HepG2 (cell line): ENCODE measurements around the gene KRTAP10-8.

ENCODE experiments used
- DZIP1 ChIP-seq: sonication (generic); formaldehyde crosslinking; IDR thresholded peaks from 2 replicates; pipeline ENCODE4 v1.5.0; 2020; ENCODE audit warnings: mild to moderate bottlenecking, missing genetic modification reagents
- GABPA ChIP-seq, 2 experiments: IDR thresholded peaks; 2 replicates each; pipeline ENCODE4 v1.6.1; 2011 to 2016; ENCODE audit warnings: low read depth in 2 of 2, low read length in 1 of 2, missing biosample characterization in 1 of 2, missing genetic modification characterization in 1 of 2
- MXI1 ChIP-seq: IDR thresholded peaks from 3 replicates; pipeline ENCODE4 v1.6.1; 2012; ENCODE audit warnings: low read depth, low read length, inconsistent platforms, borderline replicate concordance
- RARA ChIP-seq: IDR thresholded peaks from 2 replicates; pipeline ENCODE4 v1.6.1; 2016; ENCODE audit warnings: missing genetic modification reagents, missing compliant biosample characterization
- SCMH1 ChIP-seq: sonication (generic); formaldehyde crosslinking; IDR thresholded peaks from 2 replicates; pipeline ENCODE4 v1.9.0; 2021; ENCODE audit warnings: missing genetic modification reagents, mild to moderate bottlenecking, borderline replicate concordance
- SIN3A ChIP-seq: IDR thresholded peaks from 2 replicates; pipeline ENCODE4 v1.6.1; 2011; ENCODE audit warnings: low read depth, mild to moderate bottlenecking, control low read depth, low read length, borderline replicate concordance
- SKIL ChIP-seq: sonication (generic); formaldehyde crosslinking; IDR thresholded peaks from 2 replicates; pipeline ENCODE4 v1.8.0; 2022; ENCODE audit warnings: missing genetic modification reagents, mild to moderate bottlenecking, moderate library complexity, borderline replicate concordance
- SP2 ChIP-seq: sonication (generic); formaldehyde crosslinking; IDR thresholded peaks from 2 replicates; pipeline ENCODE4 v1.5.1; 2020; ENCODE audit warnings: mild to moderate bottlenecking, missing genetic modification reagents
- ZFX ChIP-seq: sonication (generic); formaldehyde crosslinking; IDR thresholded peaks from 2 replicates; pipeline ENCODE4 v1.4.0; 2020; ENCODE audit warnings: mild to moderate bottlenecking, low read depth, missing genetic modification reagents, moderate library complexity
- ZNF414 ChIP-seq: sonication (generic); formaldehyde crosslinking; IDR thresholded peaks from 2 replicates; pipeline ENCODE4 v1.5.0; 2020; ENCODE audit warnings: missing genetic modification reagents

- TF ChIP-seq RARA (CRISPR knock-in tag) (no peak), GABPA (IDR thresholded peaks at IDR 0.05; ENCODE audit: low read depth, low read length) (no peak), GABPA (CRISPR knock-in tag; IDR thresholded peaks at IDR 0.05; ENCODE audit: low read depth) (no peak), ZNF414 (no peak), SP2 (no peak), DZIP1 (CRISPR knock-in tag) (no peak), SKIL (no peak), MXI1 (no peak), ZFX (no peak), SIN3A (no peak), SCMH1 (CRISPR knock-in tag) (no peak)
Observed at GRCh38 chr21:44656868-44657267, 45.0 kb downstream of the KRTAP10-8 start.
